Activated naive CD4-positive, alpha-beta T cell treated with anti-CD3 and anti-CD28 coated beads, Interleukin-2, amount 10 ng/mL, durations not matched to agents 7 days and 5 days (primary cell): Measurements from ENCODE around the gene DPY19L3.
A peak's percentile ranks its signal among the peaks of the same experiment; 100 is the strongest.
"Not testable (repeated sequence)": the region's sequence is repeated elsewhere in the genome, so short reads cannot be mapped to it uniquely, and the experiment has no call there.

Source experiments
- CTCF ChIA-PET: fragments of 350-600 bp; sonication (Branson Sonifier 250); formaldehyde crosslinking; loops from one replicate; lab custom pipeline; 2021; ENCODE audit warnings: antibody characterized with exemption; lab: Charles Lee
- DNase-seq: peaks from one replicate; pipeline ENCODE4 v3.0.0-alpha.2; 2020
- H3K27ac Mint-ChIP-seq: one replicate; pipeline ENCODE4 v1.8.0; 2021; ENCODE audit warnings: mild to moderate bottlenecking, moderate library complexity, mixed read lengths
- H3K27me3 Mint-ChIP-seq: one replicate; pipeline ENCODE4 v1.8.0; 2021; ENCODE audit warnings: mild to moderate bottlenecking, mixed read lengths
- H3K36me3 Mint-ChIP-seq: one replicate; pipeline ENCODE4 v1.8.0; 2021; ENCODE audit warnings: mixed read lengths
- H3K4me1 Mint-ChIP-seq: one replicate; pipeline ENCODE4 v1.8.0; 2021; ENCODE audit warnings: mixed read lengths
- H3K4me3 Mint-ChIP-seq: one replicate; pipeline ENCODE4 v1.8.0; 2021; ENCODE audit warnings: mild to moderate bottlenecking, moderate library complexity, mixed read lengths
- H3K9me3 Mint-ChIP-seq: one replicate; pipeline ENCODE4 v1.8.0; 2021; ENCODE audit warnings: mixed read lengths

The DPY19L3 gene

DNA sequence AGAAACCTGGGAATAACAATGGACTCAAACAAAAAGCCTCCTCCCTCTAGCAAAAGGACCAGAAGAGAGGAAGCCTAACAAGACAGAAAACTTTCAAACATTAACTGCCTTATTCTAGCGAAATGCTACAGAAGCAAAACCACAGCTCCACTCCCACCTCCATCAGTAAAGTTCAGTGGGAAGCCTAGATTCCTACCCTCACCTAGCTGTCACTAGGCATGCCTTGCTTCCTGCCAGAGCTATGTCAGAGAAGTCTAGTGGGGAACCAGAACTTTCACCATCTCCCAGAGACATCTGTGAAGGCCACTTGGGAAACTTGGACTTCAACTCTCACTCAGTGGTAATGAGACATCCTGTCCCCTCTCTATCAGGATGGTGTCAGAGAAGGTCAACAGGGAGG lies 37.1 kb downstream of the DPY19L3 start:
- Mint-ChIP-seq H3K4me1 (no peaks in the 10 kb centered on the region), H3K27ac (no peak overlapping the region), H3K27me3 (no peaks in the 10 kb centered on the region), H3K9me3 (no peaks in the 10 kb centered on the region), H3K4me3 (no peak overlapping the region), H3K36me3 (no peaks in the 10 kb centered on the region)
- CTCF ChIA-PET: no interaction called here
- no peak for DNase-seq

DNA sequence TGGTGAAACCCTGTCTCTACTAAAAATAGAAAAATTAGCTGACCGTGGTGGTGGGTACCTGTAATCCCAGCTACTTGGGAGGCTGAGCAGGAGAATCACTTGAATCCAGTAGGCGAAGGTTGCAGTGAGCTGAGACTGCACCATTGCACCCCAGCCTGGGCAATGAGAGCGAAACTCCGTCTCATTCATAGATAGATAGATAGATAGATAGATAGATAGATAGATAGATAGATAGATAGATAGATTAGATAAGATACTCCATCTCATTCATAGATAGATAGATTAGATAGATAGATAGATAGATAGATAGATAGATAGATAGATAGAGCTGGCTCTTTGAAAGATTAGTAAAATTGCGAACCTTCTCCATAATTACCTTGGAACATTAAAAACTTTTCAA lies 42.0 kb downstream of the DPY19L3 start:
- H3K27me3 Mint-ChIP-seq, CTCF ChIA-PET, H3K4me3 Mint-ChIP-seq, DNase-seq, H3K9me3 Mint-ChIP-seq, H3K36me3 Mint-ChIP-seq, H3K27ac Mint-ChIP-seq, H3K4me1 Mint-ChIP-seq: not testable (repeated sequence)

DNA sequence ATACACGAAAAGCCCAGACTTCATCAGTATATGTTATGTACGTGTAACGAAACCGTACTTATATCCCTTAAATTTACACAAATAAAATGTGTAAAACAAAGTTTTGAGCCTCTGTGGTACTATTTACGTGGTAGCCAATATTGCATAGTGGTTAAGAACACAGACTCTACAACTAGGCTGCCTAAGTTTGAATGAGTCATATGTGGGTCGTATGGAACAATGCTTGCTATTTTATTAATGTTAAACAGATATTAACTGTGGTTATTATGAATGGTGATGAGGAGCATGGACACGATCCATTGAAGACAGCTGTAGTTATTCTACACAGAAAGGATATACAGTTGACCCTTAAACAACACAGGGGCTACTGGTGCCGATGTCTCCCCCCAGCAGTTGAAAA lies 42.5 kb downstream of the DPY19L3 start:
- Mint-ChIP-seq H3K27ac (no peak overlapping the region), H3K4me3 (no peak overlapping the region), H3K4me1 (no peaks in the 10 kb centered on the region), H3K27me3 (no peaks in the 10 kb centered on the region), H3K9me3 (no peaks in the 10 kb centered on the region), H3K36me3 (no peaks in the 10 kb centered on the region)
- no peak for DNase-seq
- CTCF ChIA-PET: no interaction called here

DNA sequence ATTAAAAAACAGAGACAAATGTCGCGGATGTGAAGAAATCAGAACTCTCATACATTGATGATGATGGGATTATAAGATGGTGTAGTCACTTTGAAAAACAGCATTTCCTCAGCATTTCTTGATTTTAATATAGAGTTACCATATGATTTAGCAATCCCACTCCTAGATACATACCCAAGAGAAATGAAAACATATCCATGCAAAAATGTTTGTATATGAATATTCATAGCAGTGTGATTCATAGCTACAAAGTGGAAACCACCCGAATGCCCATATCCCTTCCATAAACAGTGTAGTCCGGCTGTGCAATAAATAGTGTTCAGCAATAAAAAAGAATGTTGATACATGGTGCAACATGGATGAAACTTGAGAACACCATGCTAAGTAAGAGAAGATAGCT lies 44.6 kb downstream of the DPY19L3 start:
- H3K4me3 Mint-ChIP-seq: no peak overlapping the region
- no peaks in the 10 kb centered on the region for H3K27me3 Mint-ChIP-seq
- H3K27ac Mint-ChIP-seq: no peak overlapping the region

DNA sequence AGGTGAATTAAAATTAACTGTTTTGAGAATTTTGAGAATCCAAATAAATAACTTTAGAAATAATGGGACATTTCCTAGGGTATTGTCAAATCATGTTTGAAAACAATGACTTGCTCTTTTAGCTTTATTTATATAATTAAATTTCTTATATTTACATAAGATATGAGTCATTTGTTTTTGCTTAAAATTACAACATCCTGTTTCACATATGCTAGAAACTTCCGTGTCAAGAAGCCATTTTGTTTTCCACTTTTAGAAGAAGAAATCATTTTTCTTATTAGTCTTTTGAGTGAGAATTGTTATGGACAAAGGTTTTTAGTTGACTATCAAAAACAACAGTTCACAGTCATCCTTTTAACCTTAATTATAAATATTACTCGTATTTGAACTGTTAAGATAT lies 48.2 kb downstream of the DPY19L3 start:
- Mint-ChIP-seq H3K9me3 (no peaks in the 10 kb centered on the region), H3K4me3 (no peak overlapping the region), H3K27ac (no peak overlapping the region), H3K4me1 (peaks cover 5% of the 10 kb centered on the region), H3K27me3 (no peaks in the 10 kb centered on the region), H3K36me3 (peaks cover 3% of the 10 kb centered on the region)
- no peak for DNase-seq
- CTCF ChIA-PET: no interaction called here

More for the DNA sequence above, 44.6 kb downstream of the DPY19L3 start:
- CTCF ChIA-PET: no interaction called here
- H3K36me3 Mint-ChIP-seq: no peaks in the 10 kb centered on the region
- DNase-seq: no peak
- H3K9me3 Mint-ChIP-seq: no peaks in the 10 kb centered on the region
- H3K4me1 Mint-ChIP-seq: no peaks in the 10 kb centered on the region

DNA sequence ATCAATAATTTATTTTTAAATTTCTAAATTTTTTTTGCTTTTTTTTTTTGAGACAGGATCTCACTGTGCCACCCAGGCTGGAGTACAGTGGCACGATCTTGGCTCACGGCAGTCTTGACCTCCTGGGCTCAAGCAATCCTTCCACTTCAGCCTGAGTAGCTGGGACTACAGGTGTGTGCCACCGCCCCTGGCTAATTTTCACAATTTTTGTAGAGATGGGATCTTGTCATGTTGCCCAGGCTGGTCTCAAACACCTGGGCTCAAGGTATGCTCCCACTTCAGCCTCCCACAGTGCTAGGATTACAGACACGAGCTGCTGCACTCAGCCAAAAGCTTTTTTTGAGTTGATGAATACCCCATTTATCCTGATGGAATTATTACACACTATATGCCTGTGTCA lies 50.8 kb downstream of the DPY19L3 start:
- Mint-ChIP-seq H3K27ac (no peak overlapping the region), H3K36me3 (peaks cover 3% of the 10 kb centered on the region), H3K9me3 (no peaks in the 10 kb centered on the region), H3K4me1 (peaks cover 8% of the 10 kb centered on the region), H3K4me3 (no peak overlapping the region), H3K27me3 (no peaks in the 10 kb centered on the region)
- CTCF ChIA-PET: no interaction called here
- DNase-seq: no peak

DNA sequence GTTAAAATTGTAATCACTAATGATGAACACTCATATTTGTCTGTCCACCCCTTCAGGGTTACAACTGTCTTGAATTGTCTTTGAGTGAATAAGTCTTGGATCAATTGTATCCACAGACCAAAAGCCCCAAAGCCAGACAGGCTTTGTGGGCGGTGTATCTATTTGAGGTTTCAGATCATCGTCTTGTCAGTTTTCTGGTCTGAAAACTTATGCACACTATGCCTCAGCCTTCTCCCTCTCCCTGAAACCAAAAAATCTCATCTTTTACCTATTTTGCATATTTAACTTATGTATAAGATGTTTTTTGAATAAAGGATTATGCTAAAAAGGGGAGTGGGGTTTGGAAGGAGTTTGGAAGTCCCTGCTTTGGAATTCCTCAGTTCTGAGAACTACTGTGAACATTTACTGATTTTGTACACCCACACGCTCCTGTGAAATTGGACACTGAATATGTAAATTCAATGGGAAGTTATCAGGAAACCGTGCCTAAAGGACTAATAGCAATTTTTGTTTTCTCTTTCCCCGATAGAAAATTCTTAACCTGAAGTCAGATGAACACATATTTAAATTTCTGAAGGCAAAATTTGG lies 52.1 kb downstream of the DPY19L3 start:
- CTCF ChIA-PET: no interaction called here
- no peak for DNase-seq
- no peaks in the 10 kb centered on the region for H3K9me3 Mint-ChIP-seq
- H3K27ac Mint-ChIP-seq: no peak overlapping the region
- H3K4me3 Mint-ChIP-seq: no peak overlapping the region
- H3K36me3 Mint-ChIP-seq: peaks cover 3% of the 10 kb centered on the region
- H3K27me3 Mint-ChIP-seq: no peaks in the 10 kb centered on the region
- peaks cover 8% of the 10 kb centered on the region for H3K4me1 Mint-ChIP-seq

DNA sequence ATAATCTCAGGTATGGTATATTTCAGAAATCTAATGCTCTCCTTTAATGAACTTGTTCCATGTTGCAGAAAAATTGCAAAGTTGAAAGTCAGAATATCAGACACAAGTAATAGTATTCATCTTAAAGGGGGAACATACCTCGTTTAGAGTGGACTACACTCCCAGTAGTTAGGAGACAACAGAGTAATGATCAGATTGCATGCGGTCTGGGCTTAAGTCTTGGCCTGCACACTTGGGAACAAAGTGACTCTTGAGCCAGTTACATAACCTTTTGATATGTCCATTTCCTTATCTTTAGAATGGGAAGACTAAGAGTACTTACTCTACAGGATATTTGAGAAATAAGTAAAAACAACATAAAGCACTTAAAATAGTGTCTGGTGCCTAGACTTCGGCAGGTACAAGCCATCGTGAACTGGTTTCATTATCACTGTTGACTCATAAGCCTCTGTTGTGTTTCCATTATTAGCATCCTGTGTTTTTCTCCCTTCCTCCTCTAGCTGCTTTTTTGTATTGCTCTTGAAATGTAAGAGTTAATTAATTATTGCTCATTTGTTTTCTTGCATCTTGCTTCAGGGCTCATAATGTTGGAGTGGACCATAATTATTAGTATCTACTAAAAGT lies 53.0 kb downstream of the DPY19L3 start:
- peaks cover 3% of the 10 kb centered on the region for H3K36me3 Mint-ChIP-seq
- H3K9me3 Mint-ChIP-seq: no peaks in the 10 kb centered on the region
- peaks cover 8% of the 10 kb centered on the region for H3K4me1 Mint-ChIP-seq
- H3K27ac Mint-ChIP-seq: peak overlapping the region; percentile 12
- H3K4me3 Mint-ChIP-seq: no peak overlapping the region
- no peak for DNase-seq
- H3K27me3 Mint-ChIP-seq: no peaks in the 10 kb centered on the region
- CTCF ChIA-PET: no interaction called here

DNA sequence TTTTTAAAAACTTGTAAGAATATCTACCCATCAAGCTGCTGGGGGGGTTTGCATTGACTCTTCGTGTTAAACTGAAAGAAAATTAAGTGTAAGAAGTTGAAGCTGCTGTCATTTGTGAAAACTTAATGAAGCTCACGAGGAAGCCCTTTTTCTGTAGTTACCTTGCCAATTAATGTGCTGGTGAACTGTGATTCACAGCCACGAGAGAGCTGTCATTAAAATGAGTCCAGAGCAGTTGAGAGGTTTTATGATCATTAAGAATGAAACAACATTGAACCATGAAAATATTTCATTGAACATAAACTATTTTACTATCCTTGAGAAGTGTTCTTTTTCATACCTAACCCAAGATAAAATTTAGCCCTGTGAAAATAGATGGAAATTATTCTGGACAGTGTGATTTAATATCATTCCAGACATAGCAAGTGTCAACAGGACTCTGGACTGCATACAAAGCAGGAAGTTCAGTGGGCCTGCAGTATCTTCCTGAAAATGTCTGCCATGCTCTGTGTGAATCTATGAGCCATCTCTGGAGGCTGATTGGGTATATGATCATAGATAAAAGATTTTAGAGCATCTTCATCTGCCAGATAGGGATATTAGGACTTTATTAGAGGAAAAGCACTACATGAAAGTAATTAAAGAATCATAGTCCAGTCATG lies 53.8 kb downstream of the DPY19L3 start:
- H3K4me1 Mint-ChIP-seq: peaks cover 8% of the 10 kb centered on the region
- H3K27ac Mint-ChIP-seq: no peak overlapping the region
- no peaks in the 10 kb centered on the region for H3K9me3 Mint-ChIP-seq
- no peak for DNase-seq
- H3K4me3 Mint-ChIP-seq: no peak overlapping the region
- no peaks in the 10 kb centered on the region for H3K27me3 Mint-ChIP-seq
- H3K36me3 Mint-ChIP-seq: peaks cover 3% of the 10 kb centered on the region
- CTCF ChIA-PET: no interaction called here

DNA sequence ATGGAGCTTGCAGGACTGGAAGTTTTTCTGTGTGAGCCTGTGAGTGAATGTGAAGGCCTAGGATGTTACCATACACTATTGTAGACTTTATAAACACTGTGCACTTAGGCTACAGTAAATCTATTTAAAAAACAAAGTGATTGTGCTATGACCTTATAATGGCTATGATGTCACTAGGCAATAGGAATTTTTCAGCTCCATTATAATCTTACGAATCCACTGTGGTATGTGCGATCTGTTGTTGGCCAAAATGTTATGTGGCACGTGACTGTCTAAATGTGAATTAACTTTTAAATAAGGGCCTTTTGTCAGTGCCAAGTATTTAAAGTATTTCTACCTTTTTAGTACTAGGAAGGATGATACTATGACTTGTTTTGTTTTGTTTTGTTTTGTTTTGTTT lies 54.9 kb downstream of the DPY19L3 start:
- H3K9me3 Mint-ChIP-seq: no peaks in the 10 kb centered on the region
- no peak overlapping the region for H3K27ac Mint-ChIP-seq
- no peak for DNase-seq
- H3K36me3 Mint-ChIP-seq: peaks cover 3% of the 10 kb centered on the region
- H3K4me3 Mint-ChIP-seq: no peak overlapping the region
- CTCF ChIA-PET: no interaction called here
- no peaks in the 10 kb centered on the region for H3K27me3 Mint-ChIP-seq
- H3K4me1 Mint-ChIP-seq: peaks cover 8% of the 10 kb centered on the region

DNA sequence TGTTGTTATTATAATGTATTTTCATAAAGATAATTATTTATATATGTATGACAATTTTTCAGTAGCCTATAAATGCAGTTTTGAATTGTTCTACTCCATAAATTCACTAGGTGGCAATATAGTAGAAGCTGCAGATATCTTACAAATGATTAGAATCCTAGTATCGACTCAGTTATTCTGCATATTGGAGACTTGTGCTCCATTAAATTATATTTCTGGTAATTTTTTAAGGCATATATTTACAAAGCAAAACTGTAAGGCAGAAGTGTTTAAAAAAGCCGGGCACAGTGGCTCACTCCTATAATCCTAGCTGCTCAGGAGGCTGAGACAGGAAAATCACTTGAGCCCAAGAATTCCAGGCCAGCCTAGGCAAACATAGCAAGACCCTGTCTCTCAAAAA lies 58.7 kb downstream of the DPY19L3 start:
- Mint-ChIP-seq H3K4me1 (no peaks in the 10 kb centered on the region), H3K4me3 (no peak overlapping the region), H3K36me3 (no peaks in the 10 kb centered on the region), H3K27ac (no peak overlapping the region), H3K27me3 (no peaks in the 10 kb centered on the region), H3K9me3 (no peaks in the 10 kb centered on the region)
- no peak for DNase-seq
- CTCF ChIA-PET: interaction anchor here (1.2 to 2.1 kb wide), 3 partner anchors 10 to 103 kb away, joined by 3 to 9 read pairs (median 6); partner anchors contain the start of gene DPY19L3

DNA sequence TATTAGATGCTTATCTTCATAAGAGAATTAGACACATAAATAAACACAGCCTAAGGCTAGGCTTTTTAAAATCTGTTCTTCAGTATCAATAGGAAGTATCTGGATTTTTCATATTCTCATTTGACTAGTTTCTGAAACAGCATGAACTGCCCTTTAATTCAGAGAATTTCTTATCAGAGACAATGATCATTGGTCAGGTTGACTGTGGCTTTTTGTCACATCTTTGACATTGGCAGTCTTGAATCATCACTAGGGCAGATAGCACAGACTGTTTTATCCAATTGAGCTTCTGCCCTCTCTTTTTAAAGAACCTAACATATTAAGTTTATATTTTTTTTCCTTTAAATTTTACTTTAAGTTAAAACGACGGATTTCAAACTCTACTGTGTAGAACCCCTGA lies 59.6 kb downstream of the DPY19L3 start:
- no peaks in the 10 kb centered on the region for H3K9me3 Mint-ChIP-seq
- CTCF ChIA-PET: interaction anchor here (0.9 to 2.1 kb wide), 4 partner anchors 10 to 105 kb away, joined by 3 to 9 read pairs (median 6); partner anchors contain the start of gene DPY19L3
- H3K27ac Mint-ChIP-seq: no peak overlapping the region
- H3K36me3 Mint-ChIP-seq: no peaks in the 10 kb centered on the region
- no peak overlapping the region for H3K4me3 Mint-ChIP-seq
- no peak for DNase-seq
- no peaks in the 10 kb centered on the region for H3K27me3 Mint-ChIP-seq
- H3K4me1 Mint-ChIP-seq: no peaks in the 10 kb centered on the region

DNA sequence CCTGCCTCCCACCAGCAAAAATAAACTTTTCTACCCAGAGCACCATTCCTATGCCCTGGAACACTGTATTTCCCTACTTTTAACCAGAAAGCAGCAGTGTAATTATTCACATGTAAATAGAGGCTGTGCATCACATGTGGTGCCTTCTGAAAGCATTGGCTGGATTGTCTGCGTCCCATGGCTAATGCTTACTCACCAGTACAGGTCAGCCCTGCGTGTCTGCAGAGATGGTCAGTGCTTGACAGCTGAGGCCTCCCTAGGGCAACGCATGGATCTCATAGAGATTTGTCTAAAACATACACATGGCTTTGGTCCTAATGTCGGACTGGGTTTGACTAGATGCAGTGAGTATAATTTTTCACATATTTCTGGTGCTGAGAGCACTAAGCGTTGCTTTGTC lies 64.2 kb downstream of the DPY19L3 start:
- no peaks in the 10 kb centered on the region for H3K36me3 Mint-ChIP-seq
- CTCF ChIA-PET: no interaction called here
- no peak overlapping the region for H3K27ac Mint-ChIP-seq
- peaks cover 7% of the 10 kb centered on the region for H3K4me1 Mint-ChIP-seq
- DNase-seq: no peak
- H3K4me3 Mint-ChIP-seq: no peak overlapping the region
- H3K27me3 Mint-ChIP-seq: no peaks in the 10 kb centered on the region
- no peaks in the 10 kb centered on the region for H3K9me3 Mint-ChIP-seq

DNA sequence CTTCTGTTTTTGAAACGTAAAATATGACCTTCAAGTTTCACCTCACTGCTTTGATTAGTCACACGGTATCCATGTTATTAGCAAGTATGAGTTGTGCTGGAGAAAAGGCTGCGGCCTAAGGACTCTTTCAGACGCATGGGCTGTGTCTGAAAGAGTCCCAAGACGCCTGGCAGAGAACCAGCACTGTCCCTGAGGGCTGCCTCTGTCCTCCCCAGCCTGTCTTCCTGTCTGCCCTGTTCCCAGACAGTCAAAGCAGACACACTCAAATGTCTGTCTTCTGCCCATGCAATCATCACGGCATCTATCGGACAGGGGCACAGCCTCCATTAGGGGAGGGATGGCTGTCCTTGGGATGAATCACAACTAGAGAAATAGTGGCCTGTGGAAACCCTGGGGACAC lies 65.5 kb downstream of the DPY19L3 start:
- H3K27ac Mint-ChIP-seq: no peak overlapping the region
- no peak for DNase-seq
- CTCF ChIA-PET: no interaction called here
- H3K4me3 Mint-ChIP-seq: no peak overlapping the region
- H3K4me1 Mint-ChIP-seq: peaks cover 7% of the 10 kb centered on the region
- no peaks in the 10 kb centered on the region for H3K9me3 Mint-ChIP-seq
- no peaks in the 10 kb centered on the region for H3K27me3 Mint-ChIP-seq
- no peaks in the 10 kb centered on the region for H3K36me3 Mint-ChIP-seq

DNA sequence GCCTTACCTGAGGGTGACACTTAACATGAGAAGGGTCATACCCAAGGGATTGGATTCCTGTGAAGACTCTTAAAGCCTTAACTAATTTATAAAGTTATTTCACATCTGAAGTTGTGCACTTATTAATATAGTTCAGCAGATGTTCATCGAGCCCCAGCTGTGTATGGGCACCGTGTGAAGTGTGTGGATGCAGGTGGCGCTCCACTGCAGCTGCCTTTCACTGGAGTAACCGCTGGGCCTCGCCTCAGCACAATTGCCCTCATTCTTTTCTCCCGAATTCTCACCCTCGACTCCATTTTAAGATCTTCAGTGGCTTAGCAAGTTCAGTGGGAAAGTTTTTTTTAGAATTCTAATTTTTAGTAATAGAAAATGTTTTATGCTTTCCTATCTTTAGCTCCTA lies 66.2 kb downstream of the DPY19L3 start:
- H3K36me3 Mint-ChIP-seq: no peaks in the 10 kb centered on the region
- no peak for DNase-seq
- H3K4me3 Mint-ChIP-seq: no peak overlapping the region
- CTCF ChIA-PET: no interaction called here
- no peak overlapping the region for H3K27ac Mint-ChIP-seq
- no peaks in the 10 kb centered on the region for H3K9me3 Mint-ChIP-seq
- no peaks in the 10 kb centered on the region for H3K27me3 Mint-ChIP-seq
- peaks cover 7% of the 10 kb centered on the region for H3K4me1 Mint-ChIP-seq
